CD4-positive, alpha-beta T cell treated with Interleukin-15 for 1 hour (primary cell): ENCODE measurements around the gene HOXB3.
"Not testable (repeated sequence)": the region's sequence is repeated elsewhere in the genome, so short reads cannot be mapped to it uniquely, and the experiment has no call there.

Experiments used
- DNase-seq: peaks from one replicate; pipeline ENCODE4 v3.0.0-alpha.2; 2020

HOXB3 gene

GRCh38 chr17:48542114-48542656 lies 47.9 kb downstream of the HOXB3 start:
- no peak for DNase-seq

- no peak for DNase-seq
These were observed 48.4 kb downstream of the HOXB3 start for GRCh38 chr17:48541577-48542113.

- no peak for DNase-seq
These were observed 48.9 kb downstream of the HOXB3 start for GRCh38 chr17:48541036-48541576.

- no peak for DNase-seq
These were observed 49.8 kb downstream of the HOXB3 start for GRCh38 chr17:48540213-48540612.

- DNase-seq: no peak
These were observed 50.9 kb downstream of the HOXB3 start for GRCh38 chr17:48539177-48539576.

GRCh38 chr17:48537316-48537715 lies 52.7 kb downstream of the HOXB3 start:
- DNase-seq: no peak

GRCh38 chr17:48535793-48536559 lies 54.1 kb downstream of the HOXB3 start:
- not testable (repeated sequence) for DNase-seq

- DNase-seq: no peak
These were observed 57.8 kb downstream of the HOXB3 start for GRCh38 chr17:48532261-48532660.

GRCh38 chr17:48530887-48531272 lies 59.2 kb downstream of the HOXB3 start, which contains the start of gene HOXB1:
HOXB1 (minus strand) TSS chr17:48531011; CDS start chr17:48530904, 107 bp downstream.
- no peak for DNase-seq

- no peak for DNase-seq
These were observed 59.7 kb downstream of the HOXB3 start for GRCh38 chr17:48530208-48530886.

- no peak for DNase-seq
These were observed 60.4 kb downstream of the HOXB3 start for GRCh38 chr17:48529683-48530009.

- no peak for DNase-seq
These were observed 60.9 kb downstream of the HOXB3 start for GRCh38 chr17:48528936-48529682.

GRCh38 chr17:48528153-48528935 lies 61.7 kb downstream of the HOXB3 start:
- DNase-seq: no peak

GRCh38 chr17:48527547-48527932 lies 62.5 kb downstream of the HOXB3 start:
- no peak for DNase-seq

- no peak for DNase-seq
These were observed 63.2 kb downstream of the HOXB3 start for GRCh38 chr17:48526608-48527546.

GRCh38 chr17:48523010-48523409 lies 67.0 kb downstream of the HOXB3 start:
- no peak for DNase-seq

GRCh38 chr17:48522031-48522653 lies 67.9 kb downstream of the HOXB3 start:
- no peak for DNase-seq

- DNase-seq: no peak
These were observed 69.4 kb downstream of the HOXB3 start for GRCh38 chr17:48520631-48521079.

GRCh38 chr17:48519427-48519826 lies 70.6 kb downstream of the HOXB3 start:
- no peak for DNase-seq

GRCh38 chr17:48517478-48517877 lies 72.6 kb downstream of the HOXB3 start:
- DNase-seq: no peak
